K562 (cell line): ENCODE measurements around the gene ST8SIA1. TPM values are rescaled to one million over a fixed set of nuclear protein-coding genes. Genes with fewer than 3 reads are reported as not detected.

Source experiments
- ATAC-seq: fragments of 200-7000 bp; cut with Tn5 transposase; 3 replicates; pipeline ENCODE4 v1.9.1; 2020; ENCODE audit warnings: moderate library complexity
- BruUV-seq: library from RNA; stranded (reverse); fragments of 400-500 nt; replicated peaks from 2 replicates; lab custom pipeline; 2021; lab: Mats Ljungman, UMichigan
- CTCF ChIA-PET: fragments of 300-600 bp; formaldehyde crosslinking; extraction: SDS; loops from one replicate; lab custom pipeline; 2021; ENCODE audit warnings: low intra/inter-chr PET ratio; lab: Yijun Ruan, JAX
- POLR2A ChIA-PET: fragments of 300-600, 350-650 bp; sonication (Branson Sonifier 250); formaldehyde crosslinking; extraction: SDS; loops from one replicate; lab custom pipeline; 2021; ENCODE audit warnings: antibody characterized with exemption, inconsistent platforms; lab: Yijun Ruan, JAX
- DNase-seq, 4 experiments: peaks; one replicate each; pipeline versions ENCODE4 v3.0.0 to v3.0.0-alpha.2; 2011 to 2018; ENCODE audit warnings: low spot score in 3 of 4, mixed read lengths in 3 of 4; ENCODE audit errors: extremely low read depth in 1 of 4
- FAIRE-seq: peaks from 2 replicates; lab custom pipeline; 2011; peaks lifted over from hg19 to GRCh38; lab: Jason Lieb, UNC
- H2AFZ ChIP-seq: 2 replicates; pipeline ENCODE4 v1.6.0; 2011; ENCODE audit warnings: low read depth, low read length, control low read depth, inconsistent platforms
- H3K27ac ChIP-seq: fragments of 200-600 bp; 3 replicates; pipeline ENCODE4 v1.8.0; 2011; ENCODE audit warnings: low read depth, mild to moderate bottlenecking, control low read depth, inconsistent platforms, low read length, moderate library complexity, mixed read lengths; ENCODE audit errors: extremely low read depth
- H3K27me3 ChIP-seq, 2 experiments: fragments of 300-600 bp in 1 of 2; 2 replicates in 1 of 2; 3 replicates in 1 of 2; pipeline versions ENCODE4 v1.6.0 to v1.8.0; 2011; ENCODE audit warnings: inconsistent platforms in 2 of 2, low read length in 2 of 2, mild to moderate bottlenecking in 1 of 2, mixed read lengths in 1 of 2, moderate library complexity in 1 of 2; ENCODE audit not compliant: control insufficient read depth in 2 of 2, insufficient read depth in 2 of 2
- H3K36me3 ChIP-seq: fragments of 300-600 bp; 3 replicates; pipeline ENCODE4 v1.8.0; 2011; ENCODE audit warnings: mild to moderate bottlenecking, low read length, inconsistent platforms; ENCODE audit not compliant: control insufficient read depth, insufficient read depth
- H3K4me1 ChIP-seq, 2 experiments: fragments of 200-600 bp in 1 of 2; replicated peaks in 1 of 2; 2 replicates in 1 of 2; 3 replicates in 1 of 2; pipeline versions ENCODE4 v1.5.1 to v1.8.0; 2011; ENCODE audit warnings: inconsistent platforms in 2 of 2, low read length in 2 of 2, mild to moderate bottlenecking in 1 of 2, mixed read lengths in 1 of 2, moderate library complexity in 1 of 2; ENCODE audit not compliant: control insufficient read depth in 2 of 2, insufficient read depth in 2 of 2
- H3K4me2 ChIP-seq: 2 replicates; pipeline ENCODE4 v1.6.1; 2011; ENCODE audit warnings: low read length, control low read depth, inconsistent platforms, mixed read lengths; ENCODE audit not compliant: insufficient read depth
- H3K4me3 ChIP-seq: fragments of 200-600 bp; sonication (generic), shearing (Covaris generic); 2 replicates; pipeline ENCODE4 v1.5.1; 2016; ENCODE audit warnings: control low read depth, inconsistent platforms
- H3K79me2 ChIP-seq: fragments of 200-600 bp; 3 replicates; pipeline ENCODE4 v1.8.0; 2011; ENCODE audit warnings: low read length, inconsistent platforms; ENCODE audit not compliant: control insufficient read depth, insufficient read depth
- H3K9ac ChIP-seq, 2 experiments: 2 replicates each; pipeline versions ENCODE4 v1.6.0 to v1.6.1; 2011; ENCODE audit warnings: low read depth in 2 of 2, low read length in 2 of 2, control low read depth in 1 of 2, inconsistent platforms in 1 of 2, mild to moderate bottlenecking in 1 of 2, mixed read lengths in 1 of 2; ENCODE audit not compliant: insufficient read depth in 1 of 2
- H3K9me1 ChIP-seq: one replicate; pipeline ENCODE4 v1.6.0; 2011; ENCODE audit warnings: inconsistent platforms, mild to moderate bottlenecking, low read length, moderate library complexity; ENCODE audit not compliant: control insufficient read depth, insufficient read depth
- H3K9me3 ChIP-seq: replicated peaks from 2 replicates; pipeline ENCODE4 v1.5.1; 2011; ENCODE audit warnings: low read depth, low read length, inconsistent platforms; ENCODE audit not compliant: control insufficient read depth, insufficient read depth
- H4K20me1 ChIP-seq: replicated peaks from 2 replicates; pipeline ENCODE4 v1.6.1; 2011; ENCODE audit warnings: low read length, inconsistent platforms, mixed read lengths; ENCODE audit not compliant: control insufficient read depth, insufficient read depth
- ARNT ChIP-seq, 2 experiments: fragments of 450-650 bp; IDR thresholded peaks; 2 replicates each; pipeline ENCODE4 v1.6.1; 2016; ENCODE audit warnings: mild to moderate bottlenecking in 1 of 2
- CC2D1A ChIP-seq: fragments of 450-650 bp; IDR thresholded peaks from 2 replicates; pipeline ENCODE4 v1.6.1; 2017; ENCODE audit warnings: mild to moderate bottlenecking
- CSDE1 ChIP-seq, 2 experiments: fragments of 450-650 bp; IDR thresholded peaks; 2 replicates each; pipeline ENCODE4 v1.6.1; 2016; ENCODE audit warnings: mild to moderate bottlenecking in 1 of 2
- HMG20B ChIP-seq: fragments of 250-450 bp; sonication (Bioruptor Pico); IDR thresholded peaks from 2 replicates; pipeline ENCODE4 v1.5.0; 2021; ENCODE audit warnings: mild to moderate bottlenecking
- KAT2B ChIP-seq: IDR thresholded peaks from one replicate; pipeline ENCODE4 v1.6.1; 2012; ENCODE audit warnings: low read depth, mild to moderate bottlenecking, control low read depth, inconsistent platforms, low read length, moderate library complexity
- SPI1 ChIP-seq: IDR thresholded peaks from 2 replicates; pipeline ENCODE4 v1.6.1; 2011; ENCODE audit warnings: low read depth, low read length, control low read depth, borderline replicate concordance
- TEAD1 ChIP-seq, 2 experiments: fragments of 450-650 bp in 1 of 2; sonication (generic) in 1 of 2; formaldehyde crosslinking; IDR thresholded peaks; 2 replicates each; pipeline versions ENCODE4 v1.4.0 to v1.8.0; 2020 to 2022; ENCODE audit warnings: mild to moderate bottlenecking in 2 of 2, missing genetic modification reagents in 1 of 2
- U2AF2 ChIP-seq: fragments of 200-400 bp; formaldehyde crosslinking; optimal IDR thresholded peaks from 2 replicates; pipeline ENCODE3; 2017; ENCODE audit warnings: low read depth, mild to moderate bottlenecking, low read length
- XRCC4 ChIP-seq: IDR thresholded peaks from one replicate; pipeline ENCODE4 v1.6.1; 2011; ENCODE audit not compliant: insufficient read depth, insufficient read length; ENCODE audit errors: extremely low read depth
- ZNF224 ChIP-seq: sonication (generic); formaldehyde crosslinking; IDR thresholded peaks from 2 replicates; pipeline ENCODE4 v1.8.0; 2022; ENCODE audit warnings: mild to moderate bottlenecking, missing genetic modification reagents
- WGBS: fragments of 100-300 bp; shearing (Covaris generic); methylation state at CpG from one replicate; pipeline ENCODE4 v1.1.6; 2016; ENCODE audit warnings: low coverage, mixed read lengths; ENCODE audit not compliant: insufficient coverage; ENCODE audit errors: missing lambda C conversion rate; 5-methylcytosine and 5-hydroxymethylcytosine counted together
- in situ Hi-C: fragments of 300-500 bp; cut with MboI; formaldehyde crosslinking; loops from 4 replicates; pipeline ENCODE4 v1.15.0; 2018; ENCODE audit warnings: inconsistent platforms, mixed read lengths
- intact Hi-C: fragments of 100-400 bp; cut with micrococcal nuclease; formaldehyde crosslinking; loops from 2 replicates; pipeline ENCODE4 v1.14.2; 2022
- polyA plus RNA-seq, 8 experiments: library from polyadenylated mRNA; depleted of rRNA in 4 of 8; stranded (reverse) in 5 of 8; unstranded in 3 of 8; fragments of >200 nt; fragmentation: Nextera tagmentation in 2 of 8; fragmentation: Illumina TruSeq in 1 of 8; extraction: Ambion mirVana in 2 of 8; extraction: Trizol in 1 of 8; gene quantifications; 2 replicates each; pipeline versions ENCODE4 v1.2.1 to v1.2.3, GENCODE V29; 2011 to 2014; ENCODE audit warnings: inconsistent platforms in 1 of 8, missing spikeins in 1 of 8
- total RNA-seq, 7 experiments: library from RNA; depleted of rRNA in 6 of 7; stranded (reverse); fragments of >200 nt in 6 of 7; fragmentation: Illumina TruSeq in 2 of 7; extraction: Trizol in 2 of 7; gene quantifications; 2 replicates each; pipeline versions ENCODE4 v1.2.1 to v1.2.3, GENCODE V29; 2011 to 2021; ENCODE audit warnings: low replicate concordance in 1 of 7
- TF ChIP-seq, protein P1 (sequence below): fragments of 250-450 bp; sonication (Bioruptor Pico); IDR thresholded peaks from 2 replicates; pipeline ENCODE4 v1.6.1; 2021; ENCODE audit warnings: mild to moderate bottlenecking
- TF ChIP-seq, protein P2 (sequence below): sonication (generic); formaldehyde crosslinking; IDR thresholded peaks from 2 replicates; pipeline ENCODE4 v1.8.0; 2022; ENCODE audit warnings: missing genetic modification reagents, mild to moderate bottlenecking, borderline replicate concordance
- TF ChIP-seq, protein P3 (sequence below), 3 experiments: fragments of 200-800 bp in 1 of 3; fragments of 250-450 bp in 1 of 3; fragments of 450-650 bp in 1 of 3; sonication (Bioruptor Pico) in 1 of 3; sonication (Bioruptor generic) in 1 of 3; formaldehyde crosslinking in 1 of 3; IDR thresholded peaks; 2 replicates each; pipeline versions ENCODE4 v1.6.1 to v1.8.0; 2016 to 2022; ENCODE audit warnings: mild to moderate bottlenecking in 2 of 3, missing genetic modification characterization in 2 of 3, missing compliant biosample characterization in 1 of 3, moderate library complexity in 1 of 3
- TF ChIP-seq, protein P4 (sequence below), 2 experiments: fragments of 150-350 bp in 1 of 2; IDR thresholded peaks; 2 replicates each; pipeline ENCODE4 v1.6.1; 2012 to 2016; ENCODE audit warnings: low read depth in 2 of 2, low read length in 2 of 2, mild to moderate bottlenecking in 1 of 2, moderate library complexity in 1 of 2

The ST8SIA1 gene
- total and polyA plus RNA-seq, 9 of the 15 experiments (the other 6 are each of a cell fraction or from before 2014, with no cell fraction given) = 0.86 to 26.3 (median 4.3) TPM

DNA sequence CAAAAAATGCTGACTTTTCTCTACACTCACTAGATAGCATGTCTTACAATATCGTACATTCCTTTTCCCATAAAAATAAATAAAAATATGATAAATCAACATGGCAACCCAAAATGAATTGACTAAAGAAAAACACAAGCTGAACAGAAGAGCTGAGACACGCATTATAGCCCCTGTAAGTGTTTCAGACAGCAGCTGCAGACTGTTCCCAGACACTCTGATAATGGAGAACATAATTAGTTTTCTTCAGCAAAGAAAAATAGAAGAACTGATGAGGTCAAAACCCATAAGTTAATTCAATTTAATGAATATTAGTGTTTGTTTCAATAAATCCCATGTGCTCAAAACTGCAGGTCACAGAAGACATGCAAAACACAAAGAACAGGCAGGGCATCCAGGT lies 23.8 kb downstream of the ST8SIA1 start (continued):
- TF ChIP-seq XRCC4 (no peak), U2AF2 (no peak), TEAD1 (CRISPR knock-in tag; IDR thresholded peaks at IDR 0.05) (no peak), ZNF224 (CRISPR knock-in tag) (no peak), ARNT (IDR thresholded peaks at IDR 0.05) (no peak), CSDE1 (IDR thresholded peaks at IDR 0.05) (no peak), SPI1 (no peak), CC2D1A (no peak)
- TF ChIP-seq, protein P1, sequence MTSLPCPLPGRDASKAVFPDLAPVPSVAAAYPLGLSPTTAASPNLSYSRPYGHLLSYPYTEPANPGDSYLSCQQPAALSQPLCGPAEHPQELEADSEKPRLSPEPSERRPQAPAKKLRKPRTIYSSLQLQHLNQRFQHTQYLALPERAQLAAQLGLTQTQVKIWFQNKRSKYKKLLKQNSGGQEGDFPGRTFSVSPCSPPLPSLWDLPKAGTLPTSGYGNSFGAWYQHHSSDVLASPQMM (CRISPR knock-in tag) = no peak
- TF ChIP-seq, protein P2, sequence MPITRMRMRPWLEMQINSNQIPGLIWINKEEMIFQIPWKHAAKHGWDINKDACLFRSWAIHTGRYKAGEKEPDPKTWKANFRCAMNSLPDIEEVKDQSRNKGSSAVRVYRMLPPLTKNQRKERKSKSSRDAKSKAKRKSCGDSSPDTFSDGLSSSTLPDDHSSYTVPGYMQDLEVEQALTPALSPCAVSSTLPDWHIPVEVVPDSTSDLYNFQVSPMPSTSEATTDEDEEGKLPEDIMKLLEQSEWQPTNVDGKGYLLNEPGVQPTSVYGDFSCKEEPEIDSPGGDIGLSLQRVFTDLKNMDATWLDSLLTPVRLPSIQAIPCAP (CRISPR knock-in tag) = no peak

DNA sequence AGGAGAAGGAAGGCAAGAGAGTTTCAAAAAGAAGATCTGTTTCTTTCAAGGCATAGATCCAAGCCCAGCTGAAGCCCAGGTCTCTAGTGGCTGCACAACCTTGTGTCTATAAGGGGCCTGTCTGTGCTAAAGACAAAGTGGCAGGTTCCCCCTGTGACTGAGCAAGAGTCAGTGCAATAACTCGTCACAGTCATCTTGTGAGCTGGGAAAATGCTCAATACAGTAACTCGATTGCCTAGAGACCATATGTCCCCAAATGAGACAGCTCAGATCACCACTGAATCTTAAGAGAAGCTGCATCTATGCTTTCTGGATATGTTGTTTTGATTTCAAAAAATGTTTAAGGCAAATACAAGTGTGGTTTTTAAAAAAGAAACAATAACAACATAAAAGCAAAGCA lies 24.2 kb downstream of the ST8SIA1 start:
- no peak overlapping the region for H3K4me2 ChIP-seq
- no peak for TF ChIP-seq KAT2B
- TF ChIP-seq, protein P3, sequence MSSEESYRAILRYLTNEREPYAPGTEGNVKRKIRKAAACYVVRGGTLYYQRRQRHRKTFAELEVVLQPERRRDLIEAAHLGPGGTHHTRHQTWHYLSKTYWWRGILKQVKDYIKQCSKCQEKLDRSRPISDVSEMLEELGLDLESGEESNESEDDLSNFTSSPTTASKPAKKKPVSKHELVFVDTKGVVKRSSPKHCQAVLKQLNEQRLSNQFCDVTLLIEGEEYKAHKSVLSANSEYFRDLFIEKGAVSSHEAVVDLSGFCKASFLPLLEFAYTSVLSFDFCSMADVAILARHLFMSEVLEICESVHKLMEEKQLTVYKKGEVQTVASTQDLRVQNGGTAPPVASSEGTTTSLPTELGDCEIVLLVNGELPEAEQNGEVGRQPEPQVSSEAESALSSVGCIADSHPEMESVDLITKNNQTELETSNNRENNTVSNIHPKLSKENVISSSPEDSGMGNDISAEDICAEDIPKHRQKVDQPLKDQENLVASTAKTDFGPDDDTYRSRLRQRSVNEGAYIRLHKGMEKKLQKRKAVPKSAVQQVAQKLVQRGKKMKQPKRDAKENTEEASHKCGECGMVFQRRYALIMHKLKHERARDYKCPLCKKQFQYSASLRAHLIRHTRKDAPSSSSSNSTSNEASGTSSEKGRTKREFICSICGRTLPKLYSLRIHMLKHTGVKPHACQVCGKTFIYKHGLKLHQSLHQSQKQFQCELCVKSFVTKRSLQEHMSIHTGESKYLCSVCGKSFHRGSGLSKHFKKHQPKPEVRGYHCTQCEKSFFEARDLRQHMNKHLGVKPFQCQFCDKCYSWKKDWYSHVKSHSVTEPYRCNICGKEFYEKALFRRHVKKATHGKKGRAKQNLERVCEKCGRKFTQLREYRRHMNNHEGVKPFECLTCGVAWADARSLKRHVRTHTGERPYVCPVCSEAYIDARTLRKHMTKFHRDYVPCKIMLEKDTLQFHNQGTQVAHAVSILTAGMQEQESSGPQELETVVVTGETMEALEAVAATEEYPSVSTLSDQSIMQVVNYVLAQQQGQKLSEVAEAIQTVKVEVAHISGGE (CRISPR knock-in tag; IDR thresholded peaks at IDR 0.05) = no peak
- TF ChIP-seq HMG20B (CRISPR knock-in tag) = no peak
- TF ChIP-seq, protein P4, sequence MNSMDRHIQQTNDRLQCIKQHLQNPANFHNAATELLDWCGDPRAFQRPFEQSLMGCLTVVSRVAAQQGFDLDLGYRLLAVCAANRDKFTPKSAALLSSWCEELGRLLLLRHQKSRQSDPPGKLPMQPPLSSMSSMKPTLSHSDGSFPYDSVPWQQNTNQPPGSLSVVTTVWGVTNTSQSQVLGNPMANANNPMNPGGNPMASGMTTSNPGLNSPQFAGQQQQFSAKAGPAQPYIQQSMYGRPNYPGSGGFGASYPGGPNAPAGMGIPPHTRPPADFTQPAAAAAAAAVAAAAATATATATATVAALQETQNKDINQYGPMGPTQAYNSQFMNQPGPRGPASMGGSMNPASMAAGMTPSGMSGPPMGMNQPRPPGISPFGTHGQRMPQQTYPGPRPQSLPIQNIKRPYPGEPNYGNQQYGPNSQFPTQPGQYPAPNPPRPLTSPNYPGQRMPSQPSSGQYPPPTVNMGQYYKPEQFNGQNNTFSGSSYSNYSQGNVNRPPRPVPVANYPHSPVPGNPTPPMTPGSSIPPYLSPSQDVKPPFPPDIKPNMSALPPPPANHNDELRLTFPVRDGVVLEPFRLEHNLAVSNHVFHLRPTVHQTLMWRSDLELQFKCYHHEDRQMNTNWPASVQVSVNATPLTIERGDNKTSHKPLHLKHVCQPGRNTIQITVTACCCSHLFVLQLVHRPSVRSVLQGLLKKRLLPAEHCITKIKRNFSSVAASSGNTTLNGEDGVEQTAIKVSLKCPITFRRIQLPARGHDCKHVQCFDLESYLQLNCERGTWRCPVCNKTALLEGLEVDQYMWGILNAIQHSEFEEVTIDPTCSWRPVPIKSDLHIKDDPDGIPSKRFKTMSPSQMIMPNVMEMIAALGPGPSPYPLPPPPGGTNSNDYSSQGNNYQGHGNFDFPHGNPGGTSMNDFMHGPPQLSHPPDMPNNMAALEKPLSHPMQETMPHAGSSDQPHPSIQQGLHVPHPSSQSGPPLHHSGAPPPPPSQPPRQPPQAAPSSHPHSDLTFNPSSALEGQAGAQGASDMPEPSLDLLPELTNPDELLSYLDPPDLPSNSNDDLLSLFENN (IDR thresholded peaks at IDR 0.05; ENCODE audit: low read depth in 2 of 2, low read length in 2 of 2) = no peak

More for the DNA sequence above, 24.2 kb downstream of the ST8SIA1 start:
- in situ Hi-C loops = no loop called here
- Histone ChIP-seq H3K4me1 (no peaks in the 10 kb centered on the region), H3K27ac (no peak overlapping the region), H3K9me1 (no peaks in the 10 kb centered on the region), H4K20me1 (no peaks in the 10 kb centered on the region), H3K9ac (no peak overlapping the region), H3K36me3 (no peaks in the 10 kb centered on the region), H2AFZ (no peak overlapping the region), H3K27me3 (no peaks in the 10 kb centered on the region), H3K4me3 (no peak overlapping the region), H3K9me3 (no peaks in the 10 kb centered on the region), H3K79me2 (no peaks in the 10 kb centered on the region)
- WGBS = 0% methylated on average over 1 of the region's 2 CpGs
- DNase-seq (no peak), ATAC-seq (no peak), FAIRE-seq (no peak)
- no TSS peak for BruUV-seq
- ChIA-PET CTCF (no interaction called here), POLR2A (no interaction called here)
- intact Hi-C loops = no loop called here
